GM12872 (cell line): ENCODE data around the gene NXPH1.
A peak's percentile ranks its signal among the peaks of the same experiment; 100 is the strongest.

Experiments
- CTCF ChIP-seq: IDR thresholded peaks from 3 replicates; pipeline ENCODE4 v1.5.1; 2011; ENCODE audit warnings: low read depth, mild to moderate bottlenecking, low read length, moderate library complexity; ENCODE audit not compliant: insufficient read depth

NXPH1 gene

DNA sequence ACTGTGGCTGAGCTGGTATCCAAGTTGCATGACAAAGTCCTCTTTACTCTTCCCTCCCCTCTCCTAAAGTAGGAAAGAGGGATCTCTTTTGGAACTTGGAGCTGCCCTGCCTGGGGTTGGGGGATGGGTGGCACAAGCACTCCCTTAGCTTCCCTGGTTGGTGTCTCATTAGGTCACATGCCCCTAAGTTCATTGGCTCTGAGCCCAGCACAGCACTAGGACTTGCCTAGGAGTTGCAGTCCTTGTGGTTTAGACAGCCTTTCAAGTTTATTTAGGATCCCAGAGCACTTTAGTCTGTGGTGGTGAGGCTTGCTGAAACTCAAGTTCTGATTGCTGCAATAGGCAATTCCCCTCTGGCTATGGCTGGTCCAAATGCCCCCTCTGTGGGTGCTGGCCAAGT lies 281.4 kb downstream of the NXPH1 start:
- TF ChIP-seq CTCF: no peak

GRCh38 chr7:8719102-8719501 lies 285.7 kb downstream of the NXPH1 start:
- TF ChIP-seq CTCF: no peak

DNA sequence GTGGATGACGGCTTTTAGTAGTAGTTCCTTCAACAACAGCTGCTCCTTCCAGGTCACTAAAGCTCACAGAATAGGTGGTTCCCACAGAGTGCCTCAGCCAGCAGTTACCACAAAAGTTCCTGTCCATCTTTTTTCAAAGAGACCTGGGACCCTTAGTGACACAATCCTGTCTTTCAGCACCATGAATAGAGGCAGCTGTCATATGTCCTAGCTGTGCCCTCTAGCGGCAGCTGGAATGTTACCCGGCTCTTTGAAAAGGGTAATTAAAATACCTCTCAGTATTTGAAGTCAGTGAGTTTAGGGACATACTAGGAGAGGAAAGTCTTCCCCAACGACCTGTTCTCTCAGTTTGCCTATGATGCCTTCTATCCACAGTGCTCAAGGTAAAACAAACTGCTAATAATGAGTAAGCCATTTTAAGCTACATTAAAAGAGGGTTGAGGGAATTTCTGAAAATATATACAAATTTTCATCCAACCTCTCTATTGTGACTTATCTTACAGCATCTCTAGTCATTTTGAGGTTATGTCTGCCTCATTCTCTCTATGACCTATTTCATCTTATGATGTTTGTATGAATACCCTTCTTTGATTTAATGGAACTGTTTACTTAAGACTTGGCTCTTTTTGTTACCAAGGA lies 290.8 kb downstream of the NXPH1 start:
- peak; percentile 83 for TF ChIP-seq CTCF

DNA sequence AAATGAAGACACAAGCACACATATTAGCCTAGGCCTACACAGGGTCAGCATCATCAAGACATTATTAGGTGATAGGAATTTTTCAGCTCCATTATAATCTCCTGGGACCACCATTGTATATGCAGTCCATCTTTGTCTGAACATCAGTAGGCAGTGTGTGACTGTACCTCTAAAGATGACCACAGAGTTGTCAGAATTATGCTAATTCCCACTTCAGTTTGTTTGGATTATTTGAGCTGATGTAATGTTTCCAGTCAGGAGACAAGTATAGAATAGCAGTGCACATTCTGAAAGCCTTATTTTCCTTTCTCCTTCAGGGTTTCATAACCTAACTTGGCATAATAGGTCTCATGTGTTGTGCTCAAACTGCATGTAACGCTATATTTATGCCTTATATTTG lies 306.4 kb downstream of the NXPH1 start:
- TF ChIP-seq CTCF: no peak

DNA sequence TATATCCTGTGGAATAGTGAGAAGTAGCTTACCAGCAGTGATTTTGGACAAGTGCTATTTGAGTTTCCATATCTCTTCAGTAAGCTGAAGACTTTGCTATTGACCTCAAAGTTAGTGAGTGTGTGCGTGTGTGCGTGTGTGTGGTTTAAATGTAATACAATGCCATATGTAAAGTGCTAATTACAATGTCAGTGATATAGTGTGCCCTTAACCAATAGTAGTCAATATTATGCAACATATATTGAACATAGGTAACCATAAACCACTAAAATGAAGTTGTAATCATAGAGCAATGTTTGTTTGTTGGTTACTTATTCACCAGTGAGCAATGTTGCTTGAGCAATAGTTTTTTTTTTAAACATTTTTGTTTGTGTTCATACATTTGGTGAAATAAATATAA lies 309.4 kb downstream of the NXPH1 start:
- TF ChIP-seq CTCF: no peak

DNA sequence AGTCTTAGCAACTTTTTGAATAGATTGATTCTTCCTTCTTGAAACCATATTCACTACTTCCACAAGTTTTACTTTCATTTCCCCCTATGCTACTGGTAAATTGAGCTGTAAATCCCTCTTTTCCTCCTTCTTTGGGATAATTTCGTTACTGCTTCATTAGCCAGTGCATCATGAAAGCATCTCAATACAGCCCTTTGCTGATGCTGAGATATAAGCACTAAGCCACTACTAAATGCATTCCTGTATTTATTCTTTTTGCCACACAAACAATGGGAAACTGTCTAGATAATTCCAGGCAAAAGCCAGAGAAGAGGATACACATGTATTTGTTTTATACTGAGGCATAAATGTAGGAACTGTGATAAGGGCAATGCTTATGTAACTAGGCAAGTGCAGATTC lies 313.9 kb downstream of the NXPH1 start:
- no peak for TF ChIP-seq CTCF

DNA sequence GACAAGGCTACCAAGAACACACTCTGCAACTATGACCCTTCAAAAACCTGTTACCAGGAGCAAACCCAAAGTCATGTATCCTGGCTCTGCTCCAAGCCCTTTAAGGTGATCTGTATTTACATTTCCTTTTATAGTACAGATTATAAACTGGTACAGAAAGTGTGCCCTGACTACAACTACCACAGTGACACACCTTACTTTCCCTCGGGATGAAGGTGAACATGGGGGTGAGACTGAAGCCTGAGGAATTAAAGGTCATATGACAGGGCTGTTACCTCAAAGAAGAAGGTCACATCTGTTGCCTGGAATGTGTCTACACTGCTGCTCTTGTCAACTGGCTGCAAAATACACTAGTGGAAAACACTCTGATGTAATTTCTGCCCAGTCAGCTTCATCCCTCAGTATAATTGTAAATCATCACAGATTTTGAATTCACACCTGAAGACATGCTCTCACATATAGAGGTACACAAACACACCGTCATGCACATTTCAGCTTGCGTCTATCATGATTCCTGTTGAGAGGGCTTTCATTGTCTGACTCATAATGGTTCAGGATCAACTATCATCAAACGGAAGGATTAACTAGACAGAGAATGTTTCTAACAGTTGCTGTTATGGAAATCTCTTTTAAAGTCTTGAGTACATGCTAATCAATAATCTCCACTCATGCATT lies 318.3 kb downstream of the NXPH1 start:
- TF ChIP-seq CTCF: no peak

DNA sequence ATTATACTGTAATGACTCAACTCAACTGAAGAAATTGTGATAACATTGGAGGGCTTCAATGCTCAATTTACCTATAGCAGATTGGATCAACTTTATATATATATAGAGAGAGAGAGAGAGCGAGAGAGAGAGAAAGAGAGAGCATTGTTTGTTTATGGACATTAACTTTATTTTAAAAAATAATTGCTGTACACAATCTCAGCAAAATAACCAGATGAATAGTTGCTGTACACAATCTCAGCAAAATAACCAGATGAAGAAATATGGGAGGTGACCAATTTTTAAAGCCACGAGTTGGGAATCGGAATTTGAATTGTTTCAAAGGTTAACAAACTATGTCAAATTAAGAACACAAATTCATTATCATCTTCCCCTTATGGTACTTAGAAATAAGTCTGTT lies 319.9 kb downstream of the NXPH1 start:
- no peak for TF ChIP-seq CTCF
